Activated CD4-positive, alpha-beta T cell treated with anti-CD3 and anti-CD28 coated beads, Interleukin-2, amount 50 U/mL, for 1 hour (primary cell): ENCODE measurements around the gene MARCHF9.
"Not testable (repeated sequence)": the region's sequence is repeated elsewhere in the genome, so short reads cannot be mapped to it uniquely, and the experiment has no call there.

Experiments used
- DNase-seq: peaks from one replicate; pipeline ENCODE4 v3.0.0-alpha.2; 2020

The MARCHF9 gene, protein sequence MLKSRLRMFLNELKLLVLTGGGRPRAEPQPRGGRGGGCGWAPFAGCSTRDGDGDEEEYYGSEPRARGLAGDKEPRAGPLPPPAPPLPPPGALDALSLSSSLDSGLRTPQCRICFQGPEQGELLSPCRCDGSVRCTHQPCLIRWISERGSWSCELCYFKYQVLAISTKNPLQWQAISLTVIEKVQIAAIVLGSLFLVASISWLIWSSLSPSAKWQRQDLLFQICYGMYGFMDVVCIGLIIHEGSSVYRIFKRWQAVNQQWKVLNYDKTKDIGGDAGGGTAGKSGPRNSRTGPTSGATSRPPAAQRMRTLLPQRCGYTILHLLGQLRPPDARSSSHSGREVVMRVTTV

DNA sequence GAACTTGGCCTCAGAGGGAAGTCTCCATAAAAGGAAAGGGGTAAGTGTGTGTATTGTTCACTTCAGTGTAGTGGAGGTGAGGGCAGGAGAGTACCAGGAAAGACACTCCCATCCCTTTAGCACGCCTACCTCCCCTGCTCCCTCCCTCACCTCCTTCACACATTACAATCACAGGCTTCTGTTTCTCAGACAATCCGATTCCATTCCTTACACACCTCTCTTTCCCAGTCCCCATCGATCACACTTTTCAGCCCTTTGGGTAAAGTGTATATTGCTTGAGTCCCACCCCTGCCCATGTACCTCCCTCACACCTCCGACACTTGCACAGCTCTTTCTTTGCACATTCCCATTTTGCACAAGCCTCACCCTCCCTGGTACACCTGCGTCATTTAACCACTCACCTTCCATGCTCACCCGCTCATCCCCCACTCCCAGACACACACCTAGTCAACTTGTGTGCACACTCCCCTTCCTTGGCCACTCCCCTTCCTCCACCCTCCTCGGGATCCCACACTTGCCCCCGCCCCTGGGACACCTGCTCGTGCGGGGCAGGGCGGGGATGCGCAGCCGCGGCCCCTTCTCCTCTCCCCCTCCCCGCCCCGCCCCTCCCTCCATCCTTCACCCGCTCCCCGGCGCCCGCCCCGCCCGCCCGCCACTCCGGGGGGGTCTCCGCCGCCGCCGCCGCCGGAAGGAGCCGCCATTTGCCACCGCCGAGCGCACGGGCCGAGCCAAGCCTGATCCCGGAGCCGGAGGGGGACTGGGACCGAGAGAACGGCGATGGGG is at the start of gene MARCHF9:
Gene MARCHF9 (plus strand): TSS at position 693 of the 783 bp plus-strand sequence. CDS start 426 bp downstream, outside the sequence.
- DNase-seq = peak; percentile 87

DNA sequence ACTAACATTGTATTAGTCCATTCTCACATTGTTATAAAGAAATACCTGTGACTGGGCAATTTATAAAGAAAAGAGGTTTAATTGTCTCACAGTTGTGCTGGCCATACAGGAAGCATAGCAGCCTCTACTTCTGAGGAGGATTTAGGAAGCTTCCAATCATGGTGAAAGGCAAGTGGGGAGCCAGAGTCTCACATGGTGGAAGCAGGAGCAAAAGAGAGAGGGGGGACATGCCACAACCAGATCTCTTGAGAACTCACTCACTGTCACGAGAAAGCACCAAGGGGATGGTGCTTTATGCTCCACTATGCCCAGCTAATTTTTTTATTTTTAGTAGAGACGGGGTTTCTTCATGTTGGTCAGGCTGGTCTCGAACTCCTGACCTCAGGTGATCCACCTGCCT is 47.7 kb upstream of the MARCHF9 start:
- DNase-seq = no peak

DNA sequence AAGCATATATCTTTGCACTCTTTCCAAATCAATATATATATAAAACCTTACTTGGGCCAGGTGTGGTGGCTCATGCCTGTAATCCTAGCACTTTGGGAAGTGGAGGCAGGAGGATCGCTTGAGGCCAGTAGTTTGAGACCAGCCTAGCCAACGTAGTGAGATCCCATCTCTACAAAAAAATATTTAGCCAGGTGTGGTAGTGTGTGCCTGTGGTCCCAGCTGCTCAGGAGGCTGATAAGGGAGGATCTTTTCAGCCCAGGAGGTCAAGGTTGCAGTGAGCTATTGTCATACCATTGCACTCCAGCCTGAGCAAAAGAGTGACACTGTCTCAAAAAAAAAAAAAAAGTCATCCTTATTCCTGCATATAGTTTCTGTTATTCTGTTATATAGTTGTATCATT is 46.6 kb upstream of the MARCHF9 start:
- no peak for DNase-seq

DNA sequence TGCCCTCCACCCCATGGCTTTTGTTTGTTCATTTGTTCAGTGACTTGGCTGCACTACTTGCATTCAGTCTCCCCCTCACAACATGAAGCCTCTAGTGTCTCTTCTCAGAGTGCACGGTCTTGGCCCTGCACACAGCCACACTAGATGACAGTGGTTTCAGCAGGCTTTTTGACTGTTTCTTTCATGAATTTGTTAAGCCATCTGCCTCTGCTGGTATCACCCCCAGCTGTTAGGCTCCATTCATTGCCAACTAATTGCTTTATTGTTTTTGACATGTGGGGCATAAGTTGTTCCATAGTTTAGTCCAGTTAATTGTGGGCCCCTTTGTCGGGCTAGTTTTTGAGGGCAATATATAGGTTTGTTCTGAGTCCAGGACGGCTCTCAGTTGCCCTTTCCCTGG is 42.2 kb upstream of the MARCHF9 start:
- no peak for DNase-seq

DNA sequence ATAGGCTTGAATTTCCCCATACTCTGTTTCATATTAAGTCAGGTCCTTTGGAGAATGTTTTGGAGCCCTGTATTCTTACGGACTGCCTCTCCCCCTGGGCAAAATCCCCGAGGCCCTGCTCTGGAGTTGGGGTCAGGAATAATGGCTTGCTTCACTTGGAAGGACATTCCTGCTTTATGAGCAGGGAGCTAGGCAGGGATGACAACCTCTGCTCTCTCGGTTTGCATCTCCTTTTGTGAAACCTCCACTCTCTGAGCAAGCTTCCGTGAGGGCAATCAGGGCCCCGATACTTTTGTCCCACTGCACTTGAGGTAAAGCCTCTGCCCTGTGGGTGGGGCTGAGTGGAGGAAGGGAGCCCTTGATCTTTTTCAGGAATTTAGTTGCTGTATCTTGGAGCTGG is 41.7 kb upstream of the MARCHF9 start:
- no peak for DNase-seq

DNA sequence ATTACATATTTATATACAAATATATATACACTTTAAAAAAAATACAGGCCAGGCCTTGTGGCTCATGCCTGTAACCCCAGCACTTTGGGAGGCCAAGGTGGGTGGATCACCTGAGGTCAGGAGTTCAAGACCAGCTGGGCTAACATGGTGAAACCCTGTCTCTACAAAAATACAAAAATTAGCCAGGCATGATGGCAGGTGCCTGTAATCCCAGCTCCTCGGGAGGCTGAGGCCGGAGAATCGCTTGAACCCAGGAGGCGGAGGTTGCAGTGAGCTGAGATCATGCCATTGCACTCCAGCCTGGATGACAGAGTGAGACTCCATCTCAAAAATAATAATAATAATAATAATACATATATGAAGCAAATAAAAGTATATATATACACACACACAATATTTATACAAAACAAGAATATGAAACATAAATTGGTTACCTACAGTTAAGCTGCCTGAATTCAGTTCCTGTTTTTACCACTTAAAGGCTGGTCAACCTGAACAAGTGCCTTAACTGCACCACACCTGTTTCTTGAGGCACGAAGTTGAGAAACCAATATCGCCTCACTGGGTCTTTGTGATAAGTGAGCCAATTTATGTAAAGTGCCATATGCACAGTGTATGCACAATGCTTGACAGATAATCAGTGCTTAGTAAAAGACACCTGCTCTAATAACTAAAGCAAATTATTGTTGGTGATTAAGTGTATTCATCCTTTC is 39.7 kb upstream of the MARCHF9 start:
- DNase-seq = not testable (repeated sequence)

DNA sequence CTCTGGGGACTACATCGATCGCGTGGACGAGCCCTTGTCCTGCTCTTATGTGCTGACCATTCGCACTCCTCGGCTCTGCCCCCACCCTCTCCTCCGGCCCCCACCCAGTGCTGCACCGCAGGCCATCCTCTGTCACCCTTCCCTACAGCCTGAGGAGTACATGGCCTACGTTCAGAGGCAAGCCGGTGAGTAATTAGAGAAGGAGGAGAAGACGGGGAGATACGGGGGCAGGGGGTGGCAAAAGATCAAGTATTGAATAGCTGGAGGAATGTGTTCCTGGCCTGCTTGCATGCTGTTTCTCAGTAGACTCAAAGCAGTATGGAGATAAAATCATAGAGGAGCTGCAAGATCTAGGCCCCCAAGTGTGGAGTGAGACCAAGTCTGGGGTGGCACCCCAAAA is 39.1 kb upstream of the MARCHF9 start:
- DNase-seq = no peak

DNA sequence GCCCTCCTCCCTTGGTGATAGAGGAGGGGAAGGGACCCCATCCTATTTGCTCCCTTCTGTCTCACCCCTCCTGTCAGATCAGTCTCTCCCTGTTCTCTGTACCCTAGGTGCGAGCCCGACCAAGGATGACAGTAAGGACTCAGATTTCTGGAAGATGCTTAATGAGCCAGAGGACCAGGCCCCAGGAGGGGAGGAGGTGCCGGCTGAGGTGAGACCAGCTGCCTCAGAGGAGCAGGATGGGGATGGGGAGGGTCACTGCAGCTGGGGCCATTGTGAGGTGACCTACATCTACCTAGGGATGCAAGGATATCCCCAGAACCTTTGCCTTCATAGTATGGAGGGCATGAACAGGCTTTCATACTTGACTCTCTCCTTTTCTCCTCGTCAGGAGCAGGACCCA is 38.6 kb upstream of the MARCHF9 start:
- DNase-seq = no peak

DNA sequence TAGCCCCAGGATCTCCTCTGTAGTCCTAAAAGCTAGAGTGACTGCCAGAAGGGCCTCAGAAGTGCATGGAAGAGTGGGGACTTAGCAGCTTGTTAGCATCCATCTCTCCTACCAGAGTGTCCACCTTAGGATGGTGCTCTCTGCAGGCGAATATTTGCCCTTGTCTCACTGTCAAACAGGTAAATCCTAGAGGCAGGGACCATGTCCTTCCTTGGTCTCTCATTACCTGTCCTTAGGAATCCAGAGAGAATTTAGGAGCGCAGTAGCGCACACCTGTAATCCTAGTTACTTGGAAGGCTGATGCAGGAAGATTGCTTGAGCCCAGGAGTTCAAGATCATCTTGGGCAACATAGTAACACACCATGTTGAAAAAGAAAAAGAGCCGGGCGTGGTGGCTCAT is 37.8 kb upstream of the MARCHF9 start:
- no peak for DNase-seq

DNA sequence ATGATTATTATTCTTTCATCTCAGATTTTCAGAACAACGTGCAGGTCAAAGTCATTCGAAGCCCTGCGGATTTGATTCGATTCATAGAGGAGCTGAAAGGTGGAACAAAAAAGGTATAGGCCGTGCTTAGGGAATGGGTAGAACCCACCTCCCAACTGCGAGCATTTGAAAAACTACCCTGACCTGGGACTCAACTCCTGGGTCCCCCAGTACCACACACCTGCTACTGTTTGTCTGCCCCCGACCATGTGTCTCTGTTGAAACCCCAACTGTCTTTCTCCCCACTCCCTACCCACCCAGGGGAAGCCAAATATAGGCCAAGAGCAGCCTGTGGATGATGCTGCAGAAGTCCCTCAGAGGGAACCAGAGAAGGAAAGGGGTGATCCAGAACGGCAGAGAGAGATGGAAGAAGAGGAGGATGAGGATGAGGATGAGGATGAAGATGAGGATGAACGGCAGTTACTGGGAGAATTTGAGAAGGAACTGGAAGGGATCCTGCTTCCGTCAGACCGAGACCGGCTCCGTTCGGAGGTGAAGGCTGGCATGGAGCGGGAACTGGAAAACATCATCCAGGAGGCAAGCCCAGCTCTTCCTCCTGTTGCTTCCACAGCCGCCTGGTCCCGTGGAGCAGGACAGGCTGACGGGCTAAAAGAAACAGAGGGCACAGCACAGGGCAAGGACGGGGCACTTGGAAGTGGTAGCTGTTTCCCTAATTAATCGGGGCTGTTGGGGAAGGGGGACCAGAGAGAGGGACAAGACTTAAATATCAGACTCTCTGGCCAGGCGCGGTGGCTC is 36.9 kb upstream of the MARCHF9 start:
- no peak for DNase-seq

DNA sequence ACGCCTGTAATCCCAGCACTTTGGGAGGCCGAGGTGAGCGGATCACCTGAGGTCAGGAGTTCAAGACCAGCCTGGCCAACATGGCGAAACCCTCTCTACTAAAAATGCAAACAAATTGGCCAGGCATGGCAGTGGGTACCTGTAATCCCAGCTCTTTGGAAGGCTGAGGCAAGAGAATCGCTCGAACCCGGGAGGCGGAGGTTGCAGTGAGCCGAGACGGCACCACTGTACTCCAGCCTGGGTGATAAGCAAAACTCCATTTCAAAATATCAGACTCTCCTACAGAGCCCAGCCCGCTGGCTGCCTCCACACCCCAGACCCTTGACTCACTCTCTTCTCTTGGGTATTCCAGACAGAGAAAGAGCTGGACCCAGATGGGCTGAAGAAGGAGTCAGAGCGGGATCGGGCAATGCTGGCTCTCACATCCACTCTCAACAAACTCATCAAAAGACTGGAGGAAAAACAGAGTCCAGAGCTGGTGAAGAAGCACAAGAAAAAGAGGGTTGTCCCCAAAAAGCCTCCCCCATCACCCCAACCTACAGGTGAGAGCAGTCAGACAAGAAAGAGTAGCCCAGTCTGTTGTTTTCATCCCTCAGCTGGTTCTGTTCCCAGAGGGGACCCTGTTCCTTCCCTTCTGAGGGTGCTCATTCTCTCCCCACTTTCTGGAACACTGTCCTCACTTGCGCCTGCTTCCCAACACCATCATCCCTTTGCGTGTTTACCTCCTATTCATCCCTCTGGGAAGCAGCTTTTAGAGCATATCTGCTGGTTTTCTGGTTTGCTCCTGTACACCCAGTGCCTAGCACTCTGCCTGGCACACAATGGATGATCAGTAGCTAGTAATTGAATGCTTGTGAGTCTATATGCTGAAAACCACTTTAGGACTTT is 36.0 kb upstream of the MARCHF9 start:
- DNase-seq = no peak

DNA sequence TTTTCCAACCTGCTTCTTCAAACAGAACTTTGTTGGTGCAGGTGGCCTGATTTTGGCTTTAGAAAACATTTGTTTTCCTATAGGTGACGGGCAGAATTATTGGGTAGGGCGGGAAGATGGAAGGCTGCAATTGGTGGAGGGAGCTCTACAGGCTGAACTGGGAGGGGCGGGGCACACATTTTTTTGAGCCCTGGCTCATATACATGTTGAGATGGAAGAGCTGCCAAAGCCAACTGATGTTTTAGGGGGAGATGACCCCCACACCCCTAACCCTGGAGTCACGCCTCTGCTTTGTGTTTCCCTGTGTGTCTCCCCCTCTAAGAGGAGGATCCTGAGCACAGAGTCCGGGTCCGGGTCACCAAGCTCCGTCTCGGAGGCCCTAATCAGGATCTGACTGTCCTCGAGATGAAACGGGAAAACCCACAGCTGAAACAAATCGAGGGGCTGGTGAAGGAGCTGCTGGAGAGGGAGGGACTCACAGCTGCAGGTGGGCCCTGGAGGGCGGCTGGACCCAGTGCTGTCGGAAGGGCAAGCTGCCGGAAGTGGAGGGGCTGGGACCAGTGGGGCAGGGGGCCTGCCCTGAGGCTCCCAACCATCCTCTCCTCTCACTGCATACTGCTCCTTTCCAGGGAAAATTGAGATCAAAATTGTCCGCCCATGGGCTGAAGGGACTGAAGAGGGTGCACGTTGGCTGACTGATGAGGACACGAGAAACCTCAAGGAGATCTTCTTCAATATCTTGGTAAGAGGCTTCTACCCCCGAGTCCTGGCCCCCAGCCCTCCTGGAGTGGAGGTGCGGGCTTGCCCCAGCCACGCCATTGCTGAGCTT is 34.9 kb upstream of the MARCHF9 start:
- no peak for DNase-seq

DNA sequence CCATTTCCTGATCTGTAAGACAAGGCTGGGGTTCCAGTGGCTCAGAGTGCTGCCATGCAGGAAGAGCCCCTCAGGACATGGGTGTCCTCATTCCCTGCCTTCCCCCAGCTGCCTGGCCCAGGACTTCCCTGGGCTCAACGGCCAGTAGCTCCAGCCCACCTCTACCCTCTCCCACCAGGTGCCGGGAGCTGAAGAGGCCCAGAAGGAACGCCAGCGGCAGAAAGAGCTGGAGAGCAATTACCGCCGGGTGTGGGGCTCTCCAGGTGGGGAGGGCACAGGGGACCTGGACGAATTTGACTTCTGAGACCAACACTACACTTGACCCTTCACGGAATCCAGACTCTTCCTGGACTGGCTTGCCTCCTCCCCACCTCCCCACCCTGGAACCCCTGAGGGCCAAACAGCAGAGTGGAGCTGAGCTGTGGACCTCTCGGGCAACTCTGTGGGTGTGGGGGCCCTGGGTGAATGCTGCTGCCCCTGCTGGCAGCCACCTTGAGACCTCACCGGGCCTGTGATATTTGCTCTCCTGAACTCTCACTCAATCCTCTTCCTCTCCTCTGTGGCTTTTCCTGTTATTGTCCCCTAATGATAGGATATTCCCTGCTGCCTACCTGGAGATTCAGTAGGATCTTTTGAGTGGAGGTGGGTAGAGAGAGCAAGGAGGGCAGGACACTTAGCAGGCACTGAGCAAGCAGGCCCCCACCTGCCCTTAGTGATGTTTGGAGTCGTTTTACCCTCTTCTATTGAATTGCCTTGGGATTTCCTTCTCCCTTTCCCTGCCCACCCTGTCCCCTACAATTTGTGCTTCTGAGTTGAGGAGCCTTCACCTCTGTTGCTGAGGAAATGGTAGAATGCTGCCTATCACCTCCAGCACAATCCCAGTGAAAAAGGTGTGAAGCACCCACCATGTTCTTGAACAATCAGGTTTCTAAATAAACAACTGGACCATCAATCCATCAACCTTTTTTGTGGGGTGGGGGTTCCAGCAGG is 34.0 kb upstream of the MARCHF9 start:
- DNase-seq = no peak

DNA sequence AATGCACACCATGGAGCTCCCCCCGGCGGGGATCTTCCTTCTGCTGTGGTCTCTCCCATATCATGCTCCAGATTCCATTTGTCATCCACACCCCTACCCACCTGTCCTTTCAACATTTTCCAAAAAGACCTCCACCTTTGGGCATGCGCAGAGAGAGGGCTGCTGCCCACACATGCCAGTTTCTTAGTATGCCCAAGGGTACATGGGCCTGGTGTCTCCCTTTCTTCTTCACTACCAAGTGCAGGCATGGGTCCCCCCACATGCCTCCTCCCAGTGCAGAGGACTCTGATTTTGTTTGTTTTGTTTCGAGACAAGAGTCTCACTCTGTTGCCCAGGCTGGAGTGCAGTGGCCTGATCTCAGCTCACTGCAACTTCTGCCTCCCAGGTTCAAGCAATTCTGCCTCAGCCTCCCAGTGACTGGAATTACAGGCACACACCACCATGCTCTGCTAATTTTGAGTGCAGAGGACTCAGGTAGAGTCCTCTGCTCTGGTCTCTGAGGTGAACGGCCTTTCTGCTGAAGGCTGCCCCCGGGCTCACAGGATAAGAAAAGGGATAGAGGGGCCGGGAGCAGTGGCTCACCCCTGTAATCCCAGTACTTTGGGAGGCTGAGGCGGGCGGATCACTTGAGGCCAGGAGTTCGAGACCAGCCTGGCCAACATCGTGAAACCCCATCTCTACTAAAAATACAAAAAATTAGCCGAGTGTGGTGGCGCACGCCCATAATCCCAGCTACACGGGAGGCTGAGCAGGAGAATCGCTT is 32.9 kb upstream of the MARCHF9 start:
- DNase-seq = not testable (repeated sequence)

DNA sequence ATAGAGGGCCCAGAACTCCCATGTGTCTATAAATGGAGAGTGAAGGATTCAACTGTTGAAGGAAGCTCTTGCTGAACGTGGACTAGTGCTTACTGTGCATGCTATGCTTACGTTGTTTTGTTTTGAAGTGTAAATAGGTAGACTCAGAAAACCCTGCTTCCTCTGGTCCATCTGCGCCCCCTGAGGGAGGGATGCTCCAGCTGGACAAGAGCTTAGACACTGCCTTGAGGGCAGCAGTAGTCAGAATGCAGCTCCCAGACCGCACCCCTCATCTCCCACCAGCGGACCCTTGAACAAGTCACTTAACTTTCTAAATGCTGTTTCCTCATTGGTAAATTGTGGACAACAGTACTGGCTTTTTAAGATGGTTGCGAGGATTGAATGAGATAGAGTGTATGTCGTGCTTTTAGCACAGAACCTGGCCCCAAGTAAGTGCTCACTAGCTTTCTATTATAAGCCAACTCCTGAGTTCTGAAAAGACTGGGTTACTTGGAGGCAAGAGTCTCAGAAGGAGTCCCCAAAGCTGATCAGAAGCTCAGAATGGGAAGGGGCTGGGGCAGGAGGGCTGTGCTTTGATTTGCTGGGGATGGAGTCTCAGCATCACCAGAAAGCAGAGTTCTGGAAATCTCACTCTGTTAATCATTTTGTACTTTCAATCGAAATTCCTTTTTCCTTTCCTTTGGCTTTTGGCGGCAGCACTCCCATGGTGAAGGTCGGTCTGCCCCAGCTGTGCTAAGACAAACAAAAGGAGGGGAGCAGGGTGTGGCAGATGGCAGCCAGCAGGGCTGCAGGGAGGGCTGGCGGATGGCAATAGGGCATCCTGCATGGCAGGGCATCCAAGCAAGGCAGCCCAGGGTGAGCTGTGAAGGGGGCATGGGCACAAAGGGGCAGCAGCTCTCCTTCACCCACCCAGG is 31.9 kb upstream of the MARCHF9 start:
- DNase-seq = no peak

DNA sequence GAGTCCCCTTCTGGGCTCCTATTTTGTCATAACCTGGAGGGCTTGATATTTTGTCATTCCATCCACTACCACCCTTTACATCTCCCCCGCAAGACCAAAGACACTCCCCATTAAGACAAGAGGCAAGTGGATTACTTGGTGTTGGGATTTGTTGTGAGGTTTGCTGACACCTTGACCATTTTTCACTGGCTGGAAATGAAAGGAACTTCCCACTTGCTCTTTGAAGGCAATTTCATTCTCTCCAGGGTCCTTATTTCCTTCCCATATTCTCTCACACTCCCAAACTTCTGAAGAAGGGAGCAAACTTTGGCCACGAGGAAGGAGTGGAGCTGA is 31.3 kb upstream of the MARCHF9 start:
- no peak for DNase-seq

DNA sequence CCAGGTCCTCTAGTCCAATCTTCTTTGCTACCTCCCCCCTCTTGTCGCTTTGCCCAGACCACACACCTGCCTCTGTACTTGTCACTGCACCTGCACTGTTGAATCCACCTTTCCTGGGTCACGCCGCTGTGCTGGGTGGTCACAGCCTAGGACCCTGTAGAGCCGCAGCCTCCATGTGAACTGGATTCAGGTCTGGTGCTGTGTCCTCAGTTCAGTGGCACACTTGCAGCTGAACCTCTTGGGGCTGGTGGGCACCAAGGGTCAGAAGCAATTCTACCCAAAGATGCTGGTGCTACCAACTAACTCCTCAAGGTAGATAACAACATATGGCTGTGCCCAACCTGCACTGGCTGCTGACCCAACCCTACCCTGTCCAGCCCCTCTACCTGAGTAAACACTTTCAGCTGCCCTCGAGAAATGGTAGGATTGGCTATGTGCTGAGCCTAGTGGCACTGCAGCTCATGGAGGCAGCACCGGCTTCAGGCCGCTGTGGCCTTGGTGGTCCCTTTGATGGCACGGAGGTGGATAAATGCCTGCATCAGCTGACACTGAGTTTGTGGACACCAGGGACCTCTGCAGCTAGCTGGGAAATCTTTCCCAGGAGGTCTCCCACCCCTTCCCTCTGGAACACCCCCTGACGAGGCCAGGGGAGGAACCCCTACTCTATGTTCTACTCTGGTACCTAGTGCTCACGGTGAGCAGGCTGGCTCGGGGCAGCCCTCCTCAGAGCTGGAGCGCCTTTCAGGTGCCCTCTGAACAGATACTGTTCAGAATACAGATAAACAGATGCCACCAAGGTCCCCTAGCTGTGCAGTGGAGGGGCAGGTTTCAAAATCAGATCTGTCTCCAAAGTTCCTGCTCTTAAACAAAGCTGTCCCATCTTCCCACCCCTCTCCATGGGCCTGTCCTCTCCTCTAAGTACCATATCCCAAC is 30.6 kb upstream of the MARCHF9 start:
- DNase-seq = no peak
